GM18502 (cell line): ENCODE results near the gene NDUFB7.
A peak's percentile ranks its signal among the peaks of the same experiment; 100 is the strongest.

ENCODE experiments used
- ATAC-seq: cut with Tn5 transposase; IDR thresholded peaks from one replicate; pipeline ENCODE4 v1.9.1; 2021; ENCODE audit warnings: mild to moderate bottlenecking; ENCODE audit not compliant: unreplicated experiment, poor library complexity

NDUFB7 gene

DNA sequence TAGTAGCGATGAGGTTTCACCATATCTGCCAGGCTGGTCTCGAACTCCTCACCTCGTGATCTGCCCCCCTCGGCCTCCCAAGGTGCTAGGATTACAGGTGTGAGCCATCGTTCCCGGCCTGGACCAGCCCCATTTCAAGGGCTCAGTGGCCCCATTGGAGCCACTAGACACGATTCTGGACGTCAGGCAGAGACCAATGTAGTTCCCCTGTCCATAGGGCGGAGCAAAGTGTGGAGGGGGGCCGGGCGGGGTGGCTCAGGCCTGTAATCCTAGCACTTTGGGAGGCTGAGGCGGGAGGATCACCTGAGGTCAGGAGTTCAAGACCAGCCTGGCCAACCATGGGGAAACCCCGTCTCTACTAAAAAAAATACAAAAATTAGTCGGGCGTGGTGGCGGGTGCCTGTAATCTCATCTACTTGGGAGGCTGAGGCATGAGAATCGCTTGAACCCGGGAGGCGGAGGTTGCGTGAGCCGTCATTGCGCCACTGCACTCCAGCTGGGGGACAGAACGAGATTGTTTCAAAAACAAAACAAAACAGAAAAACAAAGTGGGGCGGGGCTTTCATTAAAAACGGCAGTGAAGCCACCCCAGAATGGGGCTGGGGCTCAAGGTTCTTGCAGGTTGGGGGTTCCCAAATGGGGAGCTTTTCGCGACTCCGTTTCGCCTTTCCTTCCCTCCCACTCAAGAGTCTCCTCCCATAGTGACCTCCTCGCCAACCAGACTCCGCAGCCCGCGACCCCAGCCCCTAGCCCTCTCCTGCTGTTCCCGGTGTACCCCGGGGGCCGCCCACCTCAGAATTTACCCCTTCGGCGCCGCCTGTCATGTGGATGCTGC lies 43.2 kb downstream of the NDUFB7 start:
- no peak for ATAC-seq

DNA sequence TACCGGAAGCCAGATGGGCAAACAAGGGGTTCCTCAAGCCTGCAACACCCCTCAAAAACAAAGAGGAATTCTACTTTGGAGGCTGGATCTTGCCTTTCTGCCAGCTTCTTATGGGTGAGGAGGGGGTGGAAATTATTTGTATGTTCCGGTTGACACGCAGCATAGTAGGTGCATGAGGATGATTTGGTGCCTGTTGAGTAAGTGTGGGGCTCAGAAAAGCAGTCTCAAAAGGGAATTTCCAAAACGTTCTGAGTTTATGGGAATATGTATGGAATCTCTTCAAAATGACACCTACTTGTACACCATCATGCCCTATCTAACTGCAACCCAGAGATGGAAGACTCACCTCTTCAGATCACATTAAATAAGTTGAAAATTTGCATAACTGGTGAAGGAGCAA lies 45.4 kb downstream of the NDUFB7 start:
- ATAC-seq: no peak

DNA sequence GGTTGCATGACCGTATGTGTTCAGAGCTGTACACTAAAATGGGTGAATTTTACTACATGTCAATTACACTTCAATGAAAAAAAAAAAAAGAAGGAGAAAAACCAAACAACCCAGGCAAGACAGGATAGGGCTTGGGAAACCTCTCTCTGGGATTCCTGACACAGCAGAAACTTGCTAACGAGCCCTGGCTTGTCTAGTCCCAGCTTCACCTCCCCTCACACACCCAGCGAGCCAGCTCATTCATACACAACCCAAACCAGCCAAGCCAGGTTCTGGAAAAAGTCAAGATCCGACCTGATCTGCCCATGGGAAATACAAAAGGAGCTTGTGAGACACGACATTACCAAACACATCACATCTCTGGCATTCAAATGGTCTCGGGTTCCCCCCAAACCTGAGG lies 46.1 kb downstream of the NDUFB7 start:
- no peak for ATAC-seq

DNA sequence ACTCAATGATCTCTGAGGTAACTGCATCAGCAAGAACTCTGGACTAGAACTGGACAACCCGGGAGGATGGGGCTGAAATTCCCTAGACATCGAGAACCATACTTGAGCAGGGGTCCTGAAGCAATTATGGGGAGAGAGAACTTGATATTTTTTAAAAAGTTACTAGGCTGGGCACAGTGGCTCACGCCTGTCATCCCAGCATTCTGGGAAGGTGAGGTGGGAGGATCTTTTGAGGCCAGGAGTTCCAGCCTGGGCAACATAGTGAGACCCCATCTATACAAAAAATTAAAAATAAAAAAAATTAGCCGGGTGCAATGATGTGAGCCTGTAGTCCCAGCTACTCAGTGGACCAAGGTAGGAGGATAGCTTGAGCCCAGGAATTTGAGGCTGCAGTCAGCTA lies 51.3 kb downstream of the NDUFB7 start:
- ATAC-seq: no peak

DNA sequence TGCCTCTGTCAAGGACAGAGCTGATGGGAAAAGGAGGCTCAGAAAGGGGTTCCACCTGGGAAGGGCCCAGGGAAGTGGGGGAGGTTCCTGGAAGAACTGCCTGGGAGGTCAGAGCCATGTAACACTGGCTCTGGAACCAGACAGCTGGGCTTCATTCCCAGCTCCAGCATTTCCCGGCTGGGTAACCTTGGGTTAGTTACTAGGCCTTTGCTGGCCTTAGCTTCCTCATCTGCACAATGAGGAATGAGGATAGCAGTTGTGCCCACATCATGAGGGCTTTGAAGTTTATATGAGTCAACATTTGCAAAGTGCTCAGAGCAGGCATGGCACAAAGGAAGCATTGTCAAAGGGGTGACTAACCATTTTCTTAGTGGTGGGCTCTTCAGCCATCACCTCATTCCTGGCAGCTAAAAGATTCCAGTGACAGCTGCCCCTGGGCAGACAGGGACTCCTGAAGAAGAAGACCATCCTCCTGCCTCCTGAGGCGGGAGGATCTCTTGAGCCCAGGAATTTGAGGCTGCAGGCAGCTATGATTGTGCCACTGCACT lies 51.9 kb downstream of the NDUFB7 start:
- ATAC-seq: no peak

DNA sequence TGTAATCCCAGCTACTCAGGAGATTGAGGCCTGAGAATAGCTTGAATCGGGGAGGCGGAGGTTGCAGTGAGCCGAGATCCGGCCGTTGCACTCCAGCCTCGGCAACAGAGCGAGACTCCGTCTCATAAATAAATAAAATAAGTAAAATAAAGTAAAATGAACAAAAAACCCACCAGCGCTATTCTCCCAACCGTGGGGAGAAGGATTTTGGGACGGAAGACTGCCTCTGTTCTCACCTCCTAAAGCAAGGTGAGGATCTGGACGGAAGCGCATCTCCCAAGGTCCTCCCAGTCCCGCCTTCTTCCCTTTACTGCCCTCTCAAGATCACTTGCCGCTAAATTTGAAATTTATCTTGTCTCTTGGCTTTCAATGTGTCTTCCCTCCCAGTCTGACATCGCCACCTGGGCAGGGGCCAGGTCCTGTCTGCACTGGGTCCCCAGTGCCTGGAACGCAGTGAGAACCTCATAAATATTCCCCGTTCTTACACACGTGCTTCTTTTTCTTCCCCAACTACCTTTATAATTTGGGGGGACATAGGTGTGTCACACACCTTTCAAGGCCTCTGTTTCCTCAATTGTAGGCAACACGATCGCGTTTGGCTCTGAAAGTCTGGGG lies 52.5 kb downstream of the NDUFB7 start:
- no peak for ATAC-seq

DNA sequence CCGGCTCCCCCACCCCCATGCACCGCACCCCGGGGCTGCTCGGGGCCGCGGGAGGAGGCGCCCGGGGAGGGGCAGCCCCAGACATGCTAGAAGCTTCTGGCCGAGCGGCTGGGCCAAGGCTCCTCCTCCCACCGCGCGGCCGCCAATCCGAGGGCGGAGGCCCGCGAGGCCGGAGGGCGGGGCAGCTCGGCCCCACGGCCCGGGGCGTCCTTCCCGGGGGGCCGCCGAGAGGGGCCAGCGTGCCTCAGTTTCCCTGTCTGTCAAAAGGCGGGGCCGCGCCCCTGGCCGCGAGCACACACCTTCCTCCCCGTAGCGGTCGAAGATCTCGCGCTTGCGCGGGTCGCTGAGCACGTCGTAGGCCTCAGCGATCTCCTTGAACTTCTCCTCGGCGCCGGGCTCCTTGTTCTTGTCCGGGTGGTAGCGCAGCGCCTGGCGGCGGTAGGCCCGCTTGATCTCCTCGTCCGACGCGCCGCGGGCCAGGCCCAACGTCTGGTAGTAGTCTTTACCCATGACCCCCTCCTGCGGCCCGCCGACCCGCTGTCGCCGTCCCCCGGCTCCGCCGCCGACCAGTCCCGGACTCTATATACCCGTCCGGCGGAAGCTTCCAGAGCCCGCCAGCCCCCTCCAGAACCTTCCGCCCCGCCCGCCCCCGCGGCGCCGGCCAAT lies 53.9 kb downstream of the NDUFB7 start, which contains the start of gene DNAJB1:
Gene DNAJB1, minus strand, starts transcription at position 558 of the 666 bp plus-strand sequence. Its CDS starts 48 bp downstream, at position 510.
- ATAC-seq: peak; percentile 69

DNA sequence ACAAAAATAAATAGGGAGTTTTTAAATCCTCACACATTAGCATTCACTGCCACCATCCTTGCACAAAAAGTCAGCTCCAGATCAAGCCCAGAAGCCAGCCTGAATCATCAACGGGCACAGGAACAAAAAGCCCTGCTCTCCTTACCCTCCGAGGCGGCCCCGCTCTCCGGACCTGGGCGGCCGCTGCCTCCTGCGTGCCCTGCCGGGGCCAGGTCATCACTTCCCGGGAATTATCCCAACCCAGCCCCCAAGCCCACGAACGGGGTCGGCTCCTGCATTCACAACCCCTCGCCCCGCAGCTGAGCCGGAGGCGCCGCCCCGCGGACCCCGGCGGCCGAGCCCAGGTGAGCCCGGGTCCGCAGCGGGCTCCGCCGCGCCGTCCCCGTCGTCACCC lies 54.4 kb downstream of the NDUFB7 start:
- no peak for ATAC-seq

DNA sequence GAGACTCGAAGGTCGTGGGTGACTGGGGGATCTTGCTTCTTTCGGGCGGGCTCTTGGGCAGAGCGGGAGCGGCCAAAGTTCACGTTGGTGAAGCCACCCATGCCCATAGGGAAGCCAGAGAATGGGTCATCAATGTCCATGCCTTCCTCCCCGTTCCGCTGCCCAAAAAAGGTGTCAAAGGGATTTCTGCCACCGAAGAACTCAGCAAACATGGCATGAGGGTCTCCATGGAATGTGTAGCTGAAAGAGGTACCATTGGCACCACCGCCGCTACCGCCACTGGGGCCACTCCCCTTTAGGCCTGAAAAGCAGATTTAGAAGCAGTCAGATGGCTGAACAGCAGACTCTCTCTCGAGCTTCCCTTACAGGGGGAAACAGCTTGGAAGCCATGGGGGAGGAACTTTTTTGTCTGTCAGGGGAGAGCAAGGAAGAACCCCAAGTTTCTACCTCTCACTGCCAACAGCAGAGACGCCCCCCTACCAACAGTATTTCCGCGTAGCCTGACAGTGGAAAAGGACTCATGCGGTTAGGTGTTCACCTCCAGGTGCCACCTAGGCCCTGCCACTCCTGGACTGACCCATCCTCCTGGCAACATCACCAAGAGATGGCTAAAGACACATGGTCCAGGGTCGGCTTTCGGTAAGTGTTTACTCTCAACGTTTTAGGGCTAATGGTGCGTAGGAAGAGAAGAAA lies 55.0 kb downstream of the NDUFB7 start:
- ATAC-seq: no peak
